ENCODE data around the gene PARP11. TPM values are rescaled to one million over a fixed set of nuclear protein-coding genes. Genes with fewer than 3 reads are reported as not detected.

Gene PARP11
- total RNA-seq, 1 donor from 2014 or later: 8.7 TPM

- H3K27me3 Mint-ChIP-seq (ENCODE audit: unreplicated experiment): peaks cover 6% of the 10 kb centered on the region
- H3K27ac Mint-ChIP-seq (ENCODE audit: unreplicated experiment): no peak overlapping the region
Measured at GRCh38 chr12:3896801-3897351, 23.7 kb upstream of the PARP11 start.

GRCh38 chr12:3896356-3896755 is 23.2 kb upstream of the PARP11 start:
- Mint-ChIP-seq H3K27me3 (ENCODE audit: unreplicated experiment) (peaks cover 6% of the 10 kb centered on the region), H3K36me3 (ENCODE audit: unreplicated experiment) (no peaks in the 10 kb centered on the region), H3K9me3 (ENCODE audit: unreplicated experiment) (no peaks in the 10 kb centered on the region), H3K4me3 (ENCODE audit: unreplicated experiment) (no peak overlapping the region), H3K27ac (ENCODE audit: unreplicated experiment) (no peak overlapping the region), H3K4me1 (ENCODE audit: unreplicated experiment) (no peaks in the 10 kb centered on the region)
- no peak for TF ChIP-seq CTCF (IDR thresholded peaks at IDR 0.05)
- DNase-seq (ENCODE audit: extremely low spot score, unreplicated experiment): no peak

More at GRCh38 chr12:3896801-3897351, 23.7 kb upstream of the PARP11 start:
- Mint-ChIP-seq H3K36me3 (ENCODE audit: unreplicated experiment) (no peaks in the 10 kb centered on the region), H3K4me3 (ENCODE audit: unreplicated experiment) (no peak overlapping the region), H3K9me3 (ENCODE audit: unreplicated experiment) (no peaks in the 10 kb centered on the region), H3K4me1 (ENCODE audit: unreplicated experiment) (no peaks in the 10 kb centered on the region)
- DNase-seq (ENCODE audit: extremely low spot score, unreplicated experiment): no peak
- no peak for TF ChIP-seq CTCF (IDR thresholded peaks at IDR 0.05)

GRCh38 chr12:3892631-3893030 is 19.4 kb upstream of the PARP11 start:
- peaks cover 10% of the 10 kb centered on the region for H3K27me3 Mint-ChIP-seq (ENCODE audit: unreplicated experiment)
- H3K4me1 Mint-ChIP-seq (ENCODE audit: unreplicated experiment): no peaks in the 10 kb centered on the region
- no peaks in the 10 kb centered on the region for H3K9me3 Mint-ChIP-seq (ENCODE audit: unreplicated experiment)
- no peak for TF ChIP-seq CTCF (IDR thresholded peaks at IDR 0.05)
- H3K36me3 Mint-ChIP-seq (ENCODE audit: unreplicated experiment): no peaks in the 10 kb centered on the region
- no peak for DNase-seq (ENCODE audit: extremely low spot score, unreplicated experiment)
- H3K27ac Mint-ChIP-seq (ENCODE audit: unreplicated experiment): no peak overlapping the region
- no peak overlapping the region for H3K4me3 Mint-ChIP-seq (ENCODE audit: unreplicated experiment)

- Mint-ChIP-seq H3K27ac (ENCODE audit: unreplicated experiment) (no peak overlapping the region), H3K4me1 (ENCODE audit: unreplicated experiment) (no peaks in the 10 kb centered on the region), H3K36me3 (ENCODE audit: unreplicated experiment) (no peaks in the 10 kb centered on the region), H3K27me3 (ENCODE audit: unreplicated experiment) (peaks cover 11% of the 10 kb centered on the region), H3K4me3 (ENCODE audit: unreplicated experiment) (no peak overlapping the region), H3K9me3 (ENCODE audit: unreplicated experiment) (no peaks in the 10 kb centered on the region)
- no peak for TF ChIP-seq CTCF (IDR thresholded peaks at IDR 0.05)
- no peak for DNase-seq (ENCODE audit: extremely low spot score, unreplicated experiment)
Measured at GRCh38 chr12:3891201-3891600, 18.0 kb upstream of the PARP11 start.

GRCh38 chr12:3888659-3889058 is 15.5 kb upstream of the PARP11 start:
- no peak for DNase-seq (ENCODE audit: extremely low spot score, unreplicated experiment)
- H3K27ac Mint-ChIP-seq (ENCODE audit: unreplicated experiment): no peak overlapping the region

More at GRCh38 chr12:3888659-3889058, 15.5 kb upstream of the PARP11 start:
- H3K27me3 Mint-ChIP-seq (ENCODE audit: unreplicated experiment): peaks cover 18% of the 10 kb centered on the region
- no peaks in the 10 kb centered on the region for H3K36me3 Mint-ChIP-seq (ENCODE audit: unreplicated experiment)
- TF ChIP-seq CTCF (IDR thresholded peaks at IDR 0.05): no peak
- no peak overlapping the region for H3K4me3 Mint-ChIP-seq (ENCODE audit: unreplicated experiment)
- no peaks in the 10 kb centered on the region for H3K9me3 Mint-ChIP-seq (ENCODE audit: unreplicated experiment)
- H3K4me1 Mint-ChIP-seq (ENCODE audit: unreplicated experiment): peaks cover 5% of the 10 kb centered on the region
